Mucosa of descending colon (tissue), 3 donors: Measurements from ENCODE around the gene DGCR8. TPM values are rescaled to one million over a fixed set of nuclear protein-coding genes. Genes with fewer than 3 reads are reported as not detected.

Experiments used
- ATAC-seq: fragments of 200-7000 bp; cut with Tn5 transposase; one replicate; pipeline ENCODE4 v1.9.1; 2020; ENCODE audit warnings: mild to moderate bottlenecking, moderate library complexity
- DNase-seq, 3 donors: peaks; one replicate each; pipeline ENCODE4 v3.0.0-alpha.2; 2020
- H3K36me3 ChIP-seq: fragments of 200-600 bp; one replicate; pipeline ENCODE4 v1.8.0; 2021; ENCODE audit warnings: low read depth, mild to moderate bottlenecking
- H3K4me1 ChIP-seq: fragments of 200-600 bp; one replicate; pipeline ENCODE4 v1.8.0; 2021; ENCODE audit warnings: low read depth, mild to moderate bottlenecking
- H3K4me3 ChIP-seq: fragments of 200-600 bp; one replicate; pipeline ENCODE4 v1.8.0; 2021; ENCODE audit warnings: mild to moderate bottlenecking
- H3K9me3 ChIP-seq: fragments of 200-600 bp; one replicate; pipeline ENCODE4 v1.8.0; 2021; ENCODE audit warnings: mild to moderate bottlenecking
- CTCF ChIP-seq: fragments of 200-600 bp; IDR thresholded peaks from one replicate; pipeline ENCODE4 v1.8.0; 2022; ENCODE audit warnings: antibody characterized with exemption, mild to moderate bottlenecking
- intact Hi-C, 2 donors: fragments of 100-400 bp; cut with DNase I in 1 of 2; cut with micrococcal nuclease in 1 of 2; formaldehyde crosslinking; loops; one replicate each; pipeline versions ENCODE4 v1.11.0 to v1.11.1; 2022; cut with DNase I, micrococcal nuclease
- total RNA-seq, 3 donors: library from RNA; stranded (reverse); fragmentation: NEBNext Ultra II Directional in 2 of 3; extraction: Animal tissue kit (Norgen Biotek cat#: 25700) in 2 of 3; gene quantifications; one replicate each; pipeline versions ENCODE4 v1.2.1 to v1.2.4, GENCODE V29; 2021 to 2023
- donor health status: DM: no; HTN: no; CAD: no; lungs with moderate emphysema.
- donor health status: DM: no; HTN: no; CAD: no.
- donor health status: DM: no; HTN: yes; CAD: no.

Gene DGCR8
- total RNA-seq, 3 donors from 2014 or later: 39.0 to 48.8 (median 48.4) TPM

GRCh38 chr22:20114506-20115475 is 34.8 kb downstream of the DGCR8 start:
- ATAC-seq: no peak
- H3K4me3 ChIP-seq: no peak overlapping the region
- peaks cover 25% of the 10 kb centered on the region for H3K4me1 ChIP-seq
- no peaks in the 10 kb centered on the region for H3K9me3 ChIP-seq
- intact Hi-C loops: no loop called here
- no peaks in the 10 kb centered on the region for H3K36me3 ChIP-seq
- TF ChIP-seq CTCF: no peak
- peak in 2 of 3 donors; percentile 32 to 52 for DNase-seq

GRCh38 chr22:20115691-20116375 is 35.8 kb downstream of the DGCR8 start, which contains the start of gene RANBP1:
Gene RANBP1 (plus strand): TSS chr22:20116104. CDS start chr22:20116185, 81 bp downstream.
- ATAC-seq (no peak), DNase-seq (peak in 2 of 3 donors; percentile 30 to 61)
- peaks cover 6% of the 10 kb centered on the region for H3K36me3 ChIP-seq
- intact Hi-C loops: no loop called here
- no peaks in the 10 kb centered on the region for H3K9me3 ChIP-seq
- peaks cover 25% of the 10 kb centered on the region for H3K4me1 ChIP-seq
- no peak for TF ChIP-seq CTCF
- H3K4me3 ChIP-seq: peak within 1 kb of the TSS; percentile 38

- intact Hi-C loops: no loop called here
- H3K4me3 ChIP-seq: peak overlapping the region; percentile 38
- H3K36me3 ChIP-seq: peaks cover 6% of the 10 kb centered on the region
- DNase-seq: peak in 2 of 3 donors; percentile 59 to 75
- peak; percentile 3 for ATAC-seq
- TF ChIP-seq CTCF: no peak
- H3K4me1 ChIP-seq: peaks cover 25% of the 10 kb centered on the region
- no peaks in the 10 kb centered on the region for H3K9me3 ChIP-seq
Measured at GRCh38 chr22:20116376-20116950, 36.4 kb downstream of the DGCR8 start.

- Histone ChIP-seq H3K4me1 (peaks cover 25% of the 10 kb centered on the region), H3K36me3 (peaks cover 6% of the 10 kb centered on the region), H3K9me3 (no peaks in the 10 kb centered on the region), H3K4me3 (peak within 1 kb of the TSS; percentile 81)
- no peak for TF ChIP-seq CTCF
- ATAC-seq: peak; percentile 93
- intact Hi-C loops: no loop called here
- DNase-seq: peak; percentile 99
Measured at GRCh38 chr22:20116951-20117632, 37.1 kb downstream of the DGCR8 start, which contains the start of gene TRMT2A. Gene TRMT2A (minus strand): TSS chr22:20117226. CDS start chr22:20116906, 320 bp downstream.
